HG03108 (cell line): Measurements from ENCODE around the gene VPS26B.
"Not testable (repeated sequence)": the region's sequence is repeated elsewhere in the genome, so short reads cannot be mapped to it uniquely, and the experiment has no call there.

ENCODE experiments used
- ATAC-seq: cut with Tn5 transposase; IDR thresholded peaks from one replicate; pipeline ENCODE4 v1.9.1; 2021; ENCODE audit warnings: moderate library complexity; ENCODE audit not compliant: unreplicated experiment

The VPS26B gene

DNA sequence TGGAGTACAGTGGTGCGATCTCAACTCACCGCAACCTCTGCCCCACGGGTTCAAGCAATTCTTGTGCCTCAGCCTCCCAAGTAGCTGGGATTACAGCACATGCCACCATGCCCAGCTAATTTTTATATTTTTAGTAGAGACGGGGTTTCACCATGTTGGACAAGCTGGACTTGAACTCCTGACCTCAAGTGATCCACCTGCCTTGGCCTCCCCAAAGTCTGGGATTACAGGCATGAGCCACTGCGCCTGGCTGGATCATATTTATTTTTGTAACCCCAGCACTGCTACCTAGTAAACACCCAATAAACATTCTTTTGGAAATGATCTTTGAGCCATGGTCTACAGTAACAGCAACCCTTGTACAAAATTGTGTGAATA lies 30.7 kb downstream of the VPS26B start:
- ATAC-seq: not testable (repeated sequence)

DNA sequence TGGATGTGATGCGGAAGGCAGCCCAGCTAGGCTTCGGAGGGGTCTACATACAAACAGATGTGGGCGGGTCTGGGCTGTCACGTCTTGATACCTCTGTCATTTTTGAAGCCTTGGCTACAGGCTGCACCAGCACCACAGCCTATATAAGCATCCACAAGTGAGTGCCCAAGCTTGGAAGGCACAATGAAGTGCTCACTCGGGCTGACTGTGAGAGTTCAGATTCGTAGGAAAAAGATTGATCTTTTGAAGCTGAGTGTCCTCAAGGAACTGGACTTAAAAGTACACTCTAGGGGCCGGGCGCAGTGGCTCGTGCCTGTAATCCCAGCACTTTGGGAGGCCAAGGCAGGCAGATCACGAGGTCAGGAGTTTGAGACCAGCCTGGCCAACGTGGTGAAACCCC lies 32.6 kb downstream of the VPS26B start:
- no peak for ATAC-seq

DNA sequence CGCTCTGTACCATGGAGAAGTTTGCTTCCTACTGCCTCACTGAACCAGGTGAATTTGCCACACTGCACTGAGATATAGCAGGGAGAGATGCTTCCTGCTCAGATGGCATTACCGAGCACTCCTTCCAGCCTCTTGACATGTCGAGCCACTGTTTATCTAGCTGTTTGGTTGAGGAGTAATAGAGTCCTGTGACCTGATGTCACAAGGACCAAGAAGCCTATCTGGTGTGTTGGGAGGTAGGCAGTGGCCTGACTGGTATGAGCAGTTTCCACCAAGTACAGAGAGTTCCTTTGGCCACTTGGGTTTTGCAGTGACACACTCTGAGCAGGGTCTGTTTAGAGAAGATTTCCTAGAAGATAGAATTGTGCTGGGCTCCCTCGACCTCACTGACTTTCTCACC lies 34.1 kb downstream of the VPS26B start:
- no peak for ATAC-seq

DNA sequence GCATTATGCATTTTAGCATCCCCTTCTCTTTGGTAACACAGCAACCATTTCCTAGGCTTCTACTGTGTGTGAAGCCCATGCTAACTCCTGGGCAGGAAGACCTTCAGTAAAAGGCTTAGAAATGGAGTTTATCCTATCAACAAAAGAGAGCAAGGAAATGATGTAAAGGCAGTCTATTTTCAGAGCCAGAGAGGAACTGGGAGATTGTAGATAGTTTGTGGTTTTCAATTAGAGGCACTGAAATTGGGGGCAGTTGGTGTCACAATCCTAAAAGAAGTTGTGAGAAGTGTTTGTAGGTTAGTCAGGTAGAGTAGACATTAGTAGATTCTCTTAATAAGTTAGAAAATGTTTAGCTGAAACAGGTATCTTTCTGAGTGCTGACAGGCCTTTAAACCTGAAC lies 36.0 kb downstream of the VPS26B start:
- ATAC-seq: no peak

DNA sequence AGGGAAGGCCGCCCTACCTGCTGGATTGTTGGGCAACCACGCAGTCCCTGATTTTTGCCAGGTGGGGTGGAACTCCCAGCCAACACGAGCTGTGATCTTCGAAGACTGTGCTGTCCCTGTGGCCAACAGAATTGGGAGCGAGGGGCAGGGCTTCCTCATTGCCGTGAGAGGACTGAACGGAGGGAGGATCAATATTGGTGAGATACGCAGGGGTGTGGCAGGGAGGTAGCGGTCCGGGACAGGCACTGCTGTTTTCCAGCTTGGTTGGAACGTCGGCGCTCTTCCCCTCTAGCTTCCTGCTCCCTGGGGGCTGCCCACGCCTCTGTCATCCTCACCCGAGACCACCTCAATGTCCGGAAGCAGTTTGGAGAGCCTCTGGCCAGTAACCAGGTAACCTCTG lies 36.5 kb downstream of the VPS26B start:
- ATAC-seq: no peak

DNA sequence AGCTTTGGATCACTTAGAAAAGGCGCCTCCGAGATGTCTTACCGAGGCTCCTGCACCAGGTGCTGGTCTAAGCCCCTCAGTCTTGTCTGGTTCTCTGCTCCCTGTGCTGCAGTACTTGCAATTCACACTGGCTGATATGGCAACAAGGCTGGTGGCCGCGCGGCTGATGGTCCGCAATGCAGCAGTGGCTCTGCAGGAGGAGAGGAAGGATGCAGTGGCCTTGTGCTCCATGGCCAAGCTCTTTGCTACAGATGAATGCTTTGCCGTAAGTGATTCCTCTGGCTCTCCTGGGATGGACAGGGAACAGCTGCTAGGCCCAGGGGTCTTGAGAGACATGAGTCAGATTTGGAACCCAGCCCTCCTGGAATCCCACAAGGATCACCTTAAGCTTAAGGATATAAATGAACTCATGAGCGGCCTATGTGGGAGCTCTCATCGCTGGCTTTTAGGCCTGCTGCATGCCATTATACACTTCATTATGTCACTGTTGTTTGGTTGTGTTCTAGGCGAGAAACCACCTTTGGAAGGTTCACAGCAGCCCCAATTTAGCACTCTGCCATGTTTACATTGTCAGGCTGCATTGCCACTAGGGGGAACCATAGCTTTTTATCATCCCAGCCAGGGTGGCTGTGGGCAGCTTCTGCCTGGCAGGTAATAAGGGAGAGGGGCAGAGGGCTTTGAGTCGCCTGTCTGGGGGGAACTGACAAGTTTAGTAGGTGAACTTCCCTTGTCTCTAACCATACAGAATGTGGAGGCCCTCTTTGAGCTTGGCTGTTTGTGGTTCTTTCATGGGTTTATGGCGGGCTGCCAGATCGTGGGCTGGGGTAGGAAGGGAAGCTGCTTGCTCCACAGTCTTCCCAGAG lies 37.4 kb downstream of the VPS26B start:
- ATAC-seq: no peak

DNA sequence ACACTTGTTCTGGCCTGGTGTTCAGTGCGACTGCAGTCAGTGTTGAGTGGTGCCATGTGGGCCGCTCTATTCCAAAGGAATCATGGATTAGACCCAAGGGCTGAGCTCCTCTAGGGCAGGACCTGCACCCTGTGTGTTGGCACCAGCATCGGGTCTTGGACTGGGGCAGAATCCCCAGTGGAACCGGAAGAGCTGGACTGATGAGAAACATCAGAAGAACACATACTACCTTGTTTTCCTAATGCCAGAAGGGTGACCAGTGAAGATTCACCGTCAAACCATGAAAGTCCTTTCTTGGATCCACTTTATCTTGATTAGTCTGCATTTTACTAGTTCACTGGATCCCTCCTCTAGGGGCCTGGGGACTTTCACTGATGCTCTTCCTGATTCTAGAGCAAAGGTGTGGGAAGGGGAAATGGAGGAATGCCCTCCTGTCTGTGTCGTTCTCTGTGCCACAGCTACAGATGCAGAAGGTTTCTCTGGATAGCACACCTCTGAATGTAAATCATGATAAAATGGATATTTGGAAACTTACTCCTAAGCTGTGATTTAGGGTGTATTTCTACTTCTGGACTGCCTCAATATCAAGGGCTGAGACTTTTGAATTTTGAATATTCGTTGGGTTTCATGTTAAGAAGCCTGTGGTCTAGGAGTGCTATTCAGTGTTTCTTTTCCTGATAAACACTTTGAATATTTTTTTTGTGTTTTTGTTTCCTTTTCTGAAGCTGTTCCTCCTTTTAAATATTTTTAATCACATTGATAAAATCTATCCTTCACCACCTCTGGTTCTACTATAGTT lies 40.7 kb downstream of the VPS26B start:
- no peak for ATAC-seq

DNA sequence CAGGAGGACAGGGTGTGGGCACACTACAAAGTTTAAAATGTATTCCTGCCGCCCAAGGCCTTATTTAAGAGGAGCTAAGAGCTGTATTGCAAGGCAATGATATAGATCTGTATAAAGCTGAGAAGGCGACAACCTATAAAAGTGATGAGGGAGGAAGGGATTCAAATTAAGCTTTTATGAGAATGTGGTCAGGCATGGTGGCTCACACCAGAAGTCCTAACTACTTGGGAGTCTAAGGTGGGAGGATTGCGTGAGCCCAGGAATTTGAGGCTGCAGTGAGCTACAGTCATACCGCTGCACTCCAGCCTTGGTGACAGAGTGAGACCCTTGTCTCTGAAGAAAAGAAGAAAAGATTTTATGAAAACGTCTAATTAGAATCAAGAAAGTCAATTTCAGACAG lies 42.0 kb downstream of the VPS26B start:
- ATAC-seq: no peak

DNA sequence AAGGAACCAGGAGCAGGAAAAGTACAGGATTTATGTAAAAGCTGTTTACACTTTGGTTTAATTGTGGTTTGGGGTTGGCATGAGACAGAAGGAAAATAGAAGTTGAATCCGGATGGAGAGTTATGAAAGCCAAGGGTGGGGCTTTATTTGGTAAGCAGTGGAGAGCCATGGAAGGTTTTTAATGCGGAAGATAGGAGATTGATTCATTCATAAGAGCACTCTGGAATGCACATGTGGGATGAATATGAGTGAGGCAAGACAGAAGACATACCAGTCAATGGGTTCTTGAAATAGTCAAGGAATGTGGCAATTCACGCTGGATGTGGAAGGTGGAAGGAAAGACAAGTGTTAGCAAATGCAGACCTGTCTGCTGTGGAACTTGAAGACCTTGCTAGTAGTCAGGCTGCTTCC lies 42.4 kb downstream of the VPS26B start:
- ATAC-seq: no peak

DNA sequence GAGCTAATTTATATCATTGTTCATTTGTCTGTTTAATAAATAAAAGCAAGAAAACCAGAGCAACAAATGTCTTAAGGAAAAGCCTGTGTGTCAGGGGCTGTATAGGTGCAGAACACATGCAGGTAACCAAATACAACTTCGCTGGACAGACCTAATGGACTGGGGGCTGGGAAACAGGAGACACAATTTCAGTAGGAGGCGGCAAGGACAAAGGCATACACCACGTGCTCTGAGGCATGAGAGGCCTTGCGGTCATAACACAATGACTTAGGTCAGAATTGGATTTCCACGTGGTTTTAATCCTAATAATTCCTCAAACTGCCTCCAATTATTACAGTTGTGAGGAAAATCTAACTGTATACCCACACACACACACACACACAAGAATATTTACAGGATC lies 43.0 kb downstream of the VPS26B start:
- ATAC-seq: no peak

DNA sequence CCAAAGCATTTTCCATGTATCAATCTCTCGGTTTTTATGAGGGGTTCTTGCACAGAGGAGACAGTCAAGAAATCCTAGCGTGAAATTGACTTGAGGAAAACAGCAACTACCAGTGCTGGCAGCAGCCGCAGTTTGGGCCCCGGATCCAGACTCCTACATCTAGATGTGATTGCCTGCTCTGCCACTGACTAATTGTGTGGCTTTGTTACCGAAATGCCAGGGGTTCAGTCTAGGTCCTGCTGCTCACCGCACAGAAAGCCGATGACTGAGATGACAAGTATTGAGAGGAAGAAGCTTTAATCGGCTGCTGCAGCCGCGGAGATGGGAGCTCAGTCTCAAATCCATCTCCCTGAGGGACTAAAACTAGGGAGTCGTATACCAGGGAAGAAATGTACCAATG lies 43.5 kb downstream of the VPS26B start:
- ATAC-seq: no peak

DNA sequence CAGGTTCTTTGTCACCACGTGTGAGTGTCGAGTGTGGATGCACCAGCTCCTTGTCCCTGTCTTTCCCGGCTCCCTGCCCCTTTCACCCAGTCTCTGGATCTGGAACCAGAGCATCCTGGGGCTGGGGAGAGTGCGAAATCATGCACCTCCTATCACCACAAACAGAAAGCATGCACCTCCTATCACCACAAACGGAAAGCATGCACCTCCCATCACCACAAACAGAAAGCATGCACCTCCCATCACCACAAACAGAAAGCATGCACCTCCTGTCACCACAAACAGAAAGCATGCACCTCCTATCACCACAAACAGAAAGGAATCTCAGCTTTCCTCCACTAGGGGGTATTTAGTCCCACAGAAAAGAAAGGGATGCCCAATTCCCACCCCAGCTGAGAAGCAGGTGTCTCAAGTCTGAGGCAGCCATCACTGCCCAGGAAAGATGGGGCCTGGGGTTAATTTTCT lies 45.8 kb downstream of the VPS26B start:
- no peak for ATAC-seq

DNA sequence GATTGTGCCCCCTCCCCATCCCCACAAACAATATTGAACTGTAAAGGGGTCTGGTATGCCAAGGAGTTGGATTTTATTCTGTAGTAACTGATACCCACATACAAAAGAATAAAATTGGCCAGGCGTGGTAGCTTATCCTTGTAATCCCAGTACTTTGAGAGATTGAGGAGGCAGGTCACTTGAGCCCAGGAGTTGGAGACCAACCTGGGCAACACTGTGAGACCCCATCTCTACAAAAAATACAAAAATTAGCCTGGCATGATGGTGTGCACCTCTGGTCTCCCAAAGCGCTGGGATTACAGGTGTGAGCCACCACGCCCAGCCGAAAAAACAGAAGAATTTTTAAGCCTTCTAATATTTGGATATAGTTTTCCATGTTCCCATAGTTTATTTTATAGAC lies 47.5 kb downstream of the VPS26B start:
- no peak for ATAC-seq

DNA sequence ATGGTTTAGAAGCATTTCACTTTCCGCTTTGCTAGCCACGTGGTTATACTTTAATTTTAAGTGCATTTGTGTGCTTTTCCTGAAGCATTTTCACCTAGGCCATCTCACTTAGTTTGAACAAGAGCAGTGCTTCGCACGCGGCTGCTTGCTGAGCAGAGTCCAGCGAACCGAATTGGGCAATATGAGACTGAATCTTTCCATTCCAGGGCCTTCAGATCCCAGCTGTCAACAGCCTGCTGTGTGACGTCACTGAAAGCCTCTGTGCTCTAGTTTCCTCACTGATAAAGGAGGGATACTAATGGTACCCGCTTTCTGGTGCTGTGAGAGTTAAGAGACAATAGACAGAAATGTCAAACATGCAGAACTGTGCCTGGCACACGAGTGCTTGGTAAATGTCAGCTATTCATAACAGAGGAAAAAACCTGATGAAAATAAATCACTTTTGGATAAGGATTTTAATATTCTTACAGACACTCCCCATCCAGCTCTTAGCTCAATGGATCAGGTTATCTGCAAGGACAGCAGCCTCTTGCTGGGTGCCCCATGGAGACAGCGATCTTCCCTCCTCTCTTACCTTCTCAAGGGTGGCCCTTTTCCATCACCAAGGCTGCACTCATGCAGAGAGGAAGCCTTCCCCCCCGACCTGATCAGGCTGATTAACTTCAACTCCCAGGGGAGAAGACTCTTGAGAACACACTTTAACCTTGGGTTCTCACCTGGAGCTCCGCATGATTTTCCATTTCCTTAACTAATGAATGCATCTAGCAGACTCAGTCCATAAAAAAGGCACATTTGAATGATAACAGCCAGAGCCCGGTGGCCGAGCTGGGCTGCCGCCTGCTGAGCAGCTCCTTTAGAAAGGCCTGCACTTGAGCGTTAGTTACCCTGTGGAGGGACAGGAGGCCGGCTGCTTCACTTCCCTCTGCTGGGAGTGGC lies 48.2 kb downstream of the VPS26B start:
- no peak for ATAC-seq

DNA sequence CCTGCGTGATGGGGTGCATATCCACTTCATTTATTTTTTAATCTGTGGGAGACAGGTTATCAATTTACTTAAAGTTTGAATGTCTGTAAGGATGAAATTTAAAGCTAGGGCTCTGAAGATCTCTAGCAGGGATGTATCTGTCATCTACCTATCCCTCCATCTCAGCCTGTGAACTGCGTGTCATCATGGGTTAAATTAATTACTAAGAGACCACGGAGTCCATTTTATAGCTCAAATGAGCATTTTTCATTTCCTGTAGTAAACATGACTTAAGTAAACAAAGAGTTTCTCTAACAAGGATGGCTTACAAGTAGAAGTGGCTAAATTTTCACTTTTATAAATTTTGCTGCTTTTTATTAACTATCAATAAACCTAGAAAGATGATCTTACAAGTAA lies 48.8 kb downstream of the VPS26B start:
- no peak for ATAC-seq

DNA sequence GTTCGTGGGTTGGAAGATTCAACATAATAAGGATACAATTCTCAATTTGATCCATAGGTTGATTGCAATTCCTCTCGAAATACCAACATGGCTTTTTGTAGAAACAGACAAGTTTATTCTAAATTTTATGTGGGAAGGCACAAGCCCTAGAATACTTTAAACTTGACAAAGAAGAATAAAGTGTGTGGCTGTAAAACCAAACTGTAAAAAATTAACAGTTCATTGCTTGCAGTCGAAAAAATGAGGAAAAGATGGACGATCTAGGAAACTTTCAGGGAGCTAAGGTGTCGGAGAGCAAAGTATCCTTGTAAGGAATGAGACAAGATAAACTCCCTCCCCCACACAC lies 50.7 kb downstream of the VPS26B start:
- ATAC-seq: no peak

DNA sequence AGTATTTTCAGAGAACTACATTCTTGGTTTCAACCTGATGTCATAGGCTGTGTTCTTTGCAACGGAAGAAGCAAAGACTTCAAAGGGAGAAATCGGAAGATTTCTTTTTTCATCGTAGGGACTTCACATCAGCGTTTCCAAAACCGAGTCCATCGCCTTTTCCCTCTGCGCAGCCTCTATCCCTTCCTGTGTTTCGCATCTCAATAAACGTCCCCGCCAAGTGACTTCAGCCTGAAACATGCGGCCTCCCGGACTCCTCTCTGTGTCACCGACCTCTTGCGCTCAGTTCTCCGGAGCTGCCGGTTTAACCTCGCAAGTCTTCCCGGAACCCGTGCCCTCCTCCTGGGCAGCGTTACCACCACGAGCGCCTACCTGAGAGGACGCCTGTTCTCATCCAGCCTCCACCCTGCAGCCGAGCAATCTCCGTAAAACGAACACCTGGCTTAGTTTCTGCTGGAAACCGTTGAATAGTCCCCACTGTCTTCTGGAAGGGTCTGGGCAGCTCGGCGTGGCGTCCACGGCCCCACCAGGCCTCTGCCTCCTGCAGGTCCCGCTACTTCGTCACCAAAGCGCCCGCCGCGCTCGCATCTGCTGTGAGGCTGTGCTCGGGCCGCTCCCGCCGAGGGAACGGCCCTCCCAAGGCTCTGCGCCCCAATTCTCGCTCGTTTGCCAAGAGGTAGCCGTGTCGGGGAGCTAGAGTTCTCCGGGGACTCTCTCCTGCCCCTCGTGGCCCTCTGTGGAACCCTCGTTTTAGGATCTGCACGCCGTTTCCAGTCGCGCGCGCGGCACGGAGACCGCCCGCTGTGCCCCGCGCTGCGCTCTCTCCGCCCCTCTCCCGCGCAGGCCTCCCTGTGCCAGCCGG lies 51.3 kb downstream of the VPS26B start, which contains the start of gene GLB1L3:
TSS of gene GLB1L3 (plus strand) at position 846 of the 862 bp plus-strand sequence. CDS start 362 bp downstream, outside the sequence.
- no peak for ATAC-seq

DNA sequence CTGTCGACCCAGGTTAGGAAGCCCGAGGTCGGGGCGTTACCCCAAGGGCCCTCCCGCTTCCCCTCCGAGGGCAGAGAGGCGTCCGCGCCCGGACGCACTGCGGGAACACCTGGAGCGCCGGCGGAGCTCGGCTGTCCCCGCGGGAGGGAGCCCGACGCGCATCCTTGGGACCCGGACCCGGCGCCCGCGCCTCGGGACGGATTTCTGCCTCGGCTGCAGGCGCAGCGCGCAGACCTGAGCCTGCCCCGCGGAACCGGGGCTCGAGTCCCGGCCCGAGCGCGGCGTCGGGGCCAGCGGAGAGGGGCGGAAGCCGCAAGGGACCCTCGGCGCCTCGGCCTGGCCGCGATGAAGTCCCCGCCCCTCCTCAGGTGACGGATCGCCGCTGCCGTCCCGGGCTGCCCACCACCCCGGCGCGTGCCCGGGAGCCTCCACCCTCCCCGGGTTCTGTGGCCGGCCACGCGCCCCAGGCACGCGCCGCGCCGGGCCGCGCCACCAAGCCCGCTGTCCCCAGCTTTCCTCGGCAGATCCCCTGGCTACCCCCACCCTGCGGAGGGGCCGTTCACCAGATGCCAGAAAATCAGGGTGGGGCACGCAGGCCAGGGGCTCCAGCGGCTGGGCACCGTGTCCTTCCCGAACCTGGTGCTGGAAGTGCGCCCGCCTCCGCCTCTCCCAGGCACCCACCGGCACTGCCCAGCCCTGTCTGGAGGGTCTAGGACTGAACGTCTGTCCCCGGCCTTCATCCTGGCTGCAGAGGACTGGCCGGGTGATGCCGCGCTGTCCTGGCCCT lies 52.1 kb downstream of the VPS26B start:
- ATAC-seq: no peak
